ENCODE results near the gene UNC45B. TPM values are rescaled to one million over a fixed set of nuclear protein-coding genes. Genes with fewer than 3 reads are reported as not detected.

UNC45B gene
- total RNA-seq, 4 donors from 2014 or later: 0.05 to 0.31 (median 0.13) TPM; not detected in 1

GRCh38 chr17:35119370-35120165, 28.0 kb upstream of the UNC45B start, which contains the start of gene RAD51D:
RAD51D (minus strand) TSS chr17:35119860; CDS start chr17:35119613, 247 bp downstream.
- ATAC-seq: peak; percentile 95
- no peak for TF ChIP-seq EP300 (IDR thresholded peaks at IDR 0.05)
- peak; percentile 95 to 99 (median 98) for TF ChIP-seq CTCF (IDR thresholded peaks at IDR 0.05)
- TF ChIP-seq POLR2AphosphoS5 (IDR thresholded peaks at IDR 0.05): peak; percentile 21
- peak in 1 of 2 donors; percentile 30 for TF ChIP-seq POLR2A (IDR thresholded peaks at IDR 0.05)
- H3K27me3 ChIP-seq: no peaks in the 10 kb centered on the region
- H3K27ac ChIP-seq: peak within 1 kb of the TSS; percentile 18 to 83 (median 82)
- H3K4me3 ChIP-seq: peak within 1 kb of the TSS; percentile 75 to 86
- no peaks in the 10 kb centered on the region for H3K36me3 ChIP-seq
- H3K9me3 ChIP-seq: no peaks in the 10 kb centered on the region
- no CpG with 5 or more reads among the region's 72 CpGs for WGBS, 2 donors (ENCODE audit: low coverage in 1 of 2)
- H3K4me1 ChIP-seq: peaks cover 0 to 21% (median 9%) of the 10 kb centered on the region in 3 donors

DNA sequence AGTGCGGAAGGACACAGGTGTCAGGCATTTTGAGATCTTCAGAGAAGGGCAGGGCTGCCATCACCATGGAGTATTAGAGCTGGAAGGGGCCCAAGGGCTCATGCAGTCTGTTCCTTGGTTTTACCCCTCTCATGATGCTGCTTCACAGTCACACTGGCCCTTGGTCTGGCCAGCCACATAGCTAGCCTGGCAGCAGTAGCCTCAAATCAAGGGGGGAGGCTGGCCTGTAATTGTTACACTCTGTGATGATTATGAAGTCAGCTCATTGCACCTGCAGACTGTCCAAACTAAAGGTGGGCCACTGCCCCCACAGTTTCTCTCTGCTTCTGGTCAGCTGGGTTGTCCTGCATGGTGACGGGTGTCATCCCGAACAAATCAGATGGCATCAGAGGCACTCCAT, 26.3 kb upstream of the UNC45B start, which contains the start of gene FNDC8:
FNDC8 (plus strand) TSS at position 301 of the 400 bp plus-strand sequence; CDS start at position 380, 79 bp downstream.
- H3K4me1 ChIP-seq: peaks cover 0 to 21% (median 9%) of the 10 kb centered on the region in 3 donors
- no peak within 1 kb of the TSS for H3K27ac ChIP-seq
- ATAC-seq: no peak
- 100% methylated on average over 1 of the region's 3 CpGs; no CpG with 5 or more reads in 1 of the 2 donors for WGBS, 2 donors (ENCODE audit: low coverage in 1 of 2)
- no peak for TF ChIP-seq POLR2A (IDR thresholded peaks at IDR 0.05)
- TF ChIP-seq EP300 (IDR thresholded peaks at IDR 0.05): no peak
- TF ChIP-seq CTCF (IDR thresholded peaks at IDR 0.05): no peak
- no peak for TF ChIP-seq POLR2AphosphoS5 (IDR thresholded peaks at IDR 0.05)
- H3K36me3 ChIP-seq: no peaks in the 10 kb centered on the region
- no peak within 1 kb of the TSS for H3K4me3 ChIP-seq
- H3K9me3 ChIP-seq: no peaks in the 10 kb centered on the region
- H3K27me3 ChIP-seq: no peaks in the 10 kb centered on the region

- no peaks in the 10 kb centered on the region for H3K9me3 ChIP-seq
- H3K36me3 ChIP-seq: peaks cover 0 to 25% of the 10 kb centered on the region in 2 donors
- ATAC-seq: peak; percentile 91
- H3K27me3 ChIP-seq: no peaks in the 10 kb centered on the region
- peak overlapping the region in 3 of 4 donors; percentile 49 to 66 (median 63) for H3K27ac ChIP-seq
- TF ChIP-seq POLR2AphosphoS5 (IDR thresholded peaks at IDR 0.05) (peak; percentile 49), CTCF (IDR thresholded peaks at IDR 0.05) (no peak)
- H3K4me1 ChIP-seq: peaks cover 0 to 6% (median 0%) of the 10 kb centered on the region in 3 donors
- 58 to 61% methylated on average over 10 to 11 of the region's 11 CpGs for WGBS, 2 donors (ENCODE audit: low coverage in 1 of 2)
- H3K4me3 ChIP-seq: no peak overlapping the region
Observed at GRCh38 chr17:35127751-35128514, 19.7 kb upstream of the UNC45B start.

DNA sequence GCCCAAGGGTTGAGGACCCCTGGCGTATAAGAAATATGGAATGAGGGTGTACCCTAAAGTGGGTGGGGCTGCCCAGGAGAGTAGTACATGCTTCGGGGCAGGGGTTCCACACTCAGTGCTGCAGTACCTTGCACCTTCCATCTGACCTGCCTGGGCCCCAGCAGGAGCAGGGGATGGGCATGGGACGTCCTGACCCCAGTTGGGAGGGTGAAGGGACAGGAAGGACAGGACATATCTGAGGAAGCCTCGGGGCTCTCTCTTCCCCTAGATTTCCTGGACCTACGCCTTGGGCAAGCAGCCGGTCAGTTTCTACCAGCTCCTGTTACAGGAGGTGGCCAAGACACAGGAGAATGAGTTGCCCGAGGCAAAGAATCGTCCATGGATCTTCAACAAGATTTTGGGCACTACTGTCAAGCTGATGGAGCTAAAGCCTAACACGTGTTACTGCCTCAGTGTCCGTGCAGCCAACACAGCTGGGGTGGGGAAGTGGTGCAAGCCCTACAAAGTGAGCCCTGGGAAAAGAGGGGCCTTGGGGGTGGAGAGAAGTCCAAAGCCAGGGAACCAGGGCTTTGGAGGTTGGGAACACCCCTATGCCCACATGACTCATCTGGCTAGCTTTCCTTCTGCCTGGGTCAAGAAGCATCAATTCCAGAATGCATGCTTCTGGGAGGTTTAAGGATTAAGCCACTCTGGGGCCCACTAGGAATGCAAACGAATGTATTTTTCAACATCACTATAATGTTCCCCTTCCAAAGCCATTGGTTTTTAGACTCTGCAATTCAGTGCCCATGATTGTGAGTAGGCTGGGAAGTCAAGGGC, 18.3 kb upstream of the UNC45B start:
- peak overlapping the region in 2 of 4 donors; percentile 42 to 61 for H3K27ac ChIP-seq
- no peaks in the 10 kb centered on the region for H3K9me3 ChIP-seq
- H3K4me1 ChIP-seq: peaks cover 0 to 6% (median 0%) of the 10 kb centered on the region in 3 donors
- WGBS, 2 donors (ENCODE audit: low coverage in 1 of 2): 56 to 58% methylated on average over 1 to 4 of the region's 11 CpGs
- ATAC-seq: no peak
- TF ChIP-seq EP300 (IDR thresholded peaks at IDR 0.05): no peak
- no peak for TF ChIP-seq POLR2A (IDR thresholded peaks at IDR 0.05)
- TF ChIP-seq CTCF (IDR thresholded peaks at IDR 0.05): no peak
- no peak overlapping the region for H3K4me3 ChIP-seq
- no peaks in the 10 kb centered on the region for H3K27me3 ChIP-seq
- peaks cover 0 to 39% of the 10 kb centered on the region in 2 donors for H3K36me3 ChIP-seq

All from gastroesophageal sphincter (tissue), 4 donors.